GM20431 (cell line): ENCODE results near the gene INS.

Source experiments
- in situ Hi-C: fragments of 300-500 bp; cut with MseI, MboI; formaldehyde crosslinking; loops from one replicate; pipeline ENCODE4 v1.15.0; 2020; ENCODE audit warnings: low sequenced_read_pairs; ENCODE audit not compliant: unreplicated experiment

INS gene

DNA sequence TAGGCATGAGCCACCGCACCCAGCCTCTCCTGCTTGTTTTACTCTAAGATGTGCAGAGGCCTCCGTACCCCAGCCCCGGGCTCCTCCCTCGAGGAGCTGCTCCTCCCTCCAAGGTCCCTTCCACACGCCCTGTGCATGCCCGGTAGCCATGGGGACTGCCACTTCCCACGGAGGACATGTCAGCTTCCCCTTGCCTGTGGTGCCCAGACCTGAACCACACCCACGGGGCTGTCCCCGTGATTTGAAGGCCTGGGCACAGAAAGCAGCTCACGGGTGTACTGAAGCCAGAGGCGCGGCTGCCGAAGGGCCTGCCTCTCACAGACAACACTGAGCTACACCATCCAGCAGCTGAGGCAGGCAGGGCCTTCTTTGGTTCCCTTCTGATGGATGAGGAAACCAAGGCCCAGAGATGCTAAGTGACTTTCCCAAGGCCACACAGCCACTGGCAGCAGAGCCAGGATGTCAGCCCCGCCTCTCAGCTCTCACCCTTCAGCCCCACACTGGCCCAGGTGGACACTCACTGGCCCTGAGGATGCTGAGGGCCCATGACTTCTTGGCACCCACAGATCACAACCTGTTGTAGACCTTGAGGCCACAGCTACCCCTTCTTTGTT, 7.3 kb downstream of the INS start:
- in situ Hi-C loops, result loop anchor here (25.0 kb wide), 1 partner anchor 466 kb away; the partner anchor contains the start of gene KRTAP5-6

GRCh38 chr11:2151500-2152257, 9.3 kb downstream of the INS start:
- in situ Hi-C loops, result loop anchor here (25.0 kb wide), 1 partner anchor 464 kb away; the partner anchor contains the start of gene KRTAP5-6

DNA sequence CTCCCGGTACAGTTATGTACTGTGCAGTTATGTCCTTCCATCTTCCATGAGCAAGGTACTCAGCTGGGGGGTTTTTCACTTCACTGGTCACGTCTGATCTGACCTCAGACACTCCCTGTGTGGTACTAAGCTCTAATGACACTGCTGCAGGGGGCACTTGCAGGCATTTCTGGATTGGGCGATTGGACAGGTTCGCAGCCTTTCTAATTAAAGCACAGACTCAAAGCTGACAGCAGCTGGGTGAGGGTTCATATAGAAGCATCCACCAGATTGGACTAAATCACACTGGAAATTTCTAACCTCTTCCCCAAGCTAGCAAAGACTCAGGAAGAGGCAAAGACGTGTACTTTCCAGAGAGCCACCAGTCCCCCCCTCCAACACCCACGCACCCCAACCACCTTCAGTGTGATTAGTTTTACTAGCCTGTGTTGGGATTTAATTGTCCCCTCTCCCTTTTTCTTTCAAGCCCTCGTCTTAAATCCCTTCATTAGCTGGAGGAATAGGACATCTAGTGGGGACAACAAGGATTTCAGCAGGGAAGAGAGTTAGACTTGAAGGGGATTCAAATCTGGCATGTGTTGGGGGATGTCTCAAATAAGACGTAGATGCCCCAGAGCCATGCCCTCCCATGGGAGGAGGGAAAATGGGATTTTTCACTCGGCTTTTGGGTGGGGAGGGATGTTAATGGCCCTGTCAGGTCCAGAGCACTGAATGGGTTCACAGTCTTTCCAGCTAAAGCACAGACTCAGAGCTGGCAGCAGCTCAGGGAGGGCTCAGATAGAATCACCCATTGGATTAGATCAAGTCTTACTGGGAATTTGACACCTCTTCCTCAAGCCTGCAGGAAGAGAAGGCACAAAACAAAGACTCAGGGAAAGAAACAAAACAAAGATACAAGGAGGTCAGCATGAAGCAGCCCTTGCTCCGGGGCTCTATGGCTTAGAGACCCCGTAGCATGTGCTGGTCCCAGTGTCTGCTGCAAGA, 10.9 kb downstream of the INS start:
- in situ Hi-C loops, result loop anchor here (25.0 kb wide), 1 partner anchor 463 kb away; the partner anchor contains the start of gene KRTAP5-6

- in situ Hi-C loops, result no loop called here
Observed at GRCh38 chr11:2149460-2149859, 11.5 kb downstream of the INS start.

GRCh38 chr11:2148595-2148994, 12.4 kb downstream of the INS start:
- in situ Hi-C loops, result no loop called here

DNA sequence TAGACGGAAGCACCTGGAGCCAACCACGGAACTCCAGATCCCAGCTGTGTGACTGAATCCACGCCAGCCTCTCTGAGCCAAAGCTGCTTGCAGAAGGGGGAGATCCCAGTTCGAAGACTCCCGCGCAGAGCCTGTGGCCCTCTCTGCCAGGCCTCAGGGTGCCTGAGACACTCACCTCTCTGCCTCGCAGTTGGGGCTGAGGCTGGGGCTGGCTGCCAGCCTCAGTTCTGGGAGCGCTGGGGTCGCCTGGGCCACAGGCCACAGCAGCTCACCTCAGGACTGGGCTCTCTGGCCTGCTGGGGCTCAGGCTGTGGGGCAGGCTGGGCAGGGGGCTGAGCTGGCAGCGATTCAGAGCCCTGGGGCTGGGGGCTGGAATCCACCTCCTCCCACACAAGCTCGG, 13.6 kb downstream of the INS start:
- in situ Hi-C loops, result no loop called here

DNA sequence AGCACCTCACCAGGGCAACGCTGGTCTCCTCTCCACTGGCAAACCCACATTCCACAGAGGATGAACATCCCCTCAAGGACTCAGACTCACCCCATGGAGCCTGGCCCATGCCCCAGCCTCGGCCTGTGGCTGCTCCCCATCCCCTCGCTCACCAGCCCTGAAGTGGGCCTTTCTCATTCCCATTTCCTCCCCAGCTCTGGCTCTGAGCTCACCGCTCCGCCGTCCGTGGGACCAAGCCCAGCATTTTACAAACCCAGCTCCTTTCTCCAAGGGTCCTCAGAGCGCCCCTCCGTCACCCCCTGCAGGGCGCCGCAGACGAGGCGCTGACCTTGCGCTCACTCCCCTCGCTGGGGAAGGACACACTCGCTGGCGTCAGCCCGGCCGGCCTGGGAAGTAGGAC, 15.0 kb downstream of the INS start:
- in situ Hi-C loops, result no loop called here

- in situ Hi-C loops, result no loop called here
Observed at GRCh38 chr11:2144544-2145248, 16.3 kb downstream of the INS start.

DNA sequence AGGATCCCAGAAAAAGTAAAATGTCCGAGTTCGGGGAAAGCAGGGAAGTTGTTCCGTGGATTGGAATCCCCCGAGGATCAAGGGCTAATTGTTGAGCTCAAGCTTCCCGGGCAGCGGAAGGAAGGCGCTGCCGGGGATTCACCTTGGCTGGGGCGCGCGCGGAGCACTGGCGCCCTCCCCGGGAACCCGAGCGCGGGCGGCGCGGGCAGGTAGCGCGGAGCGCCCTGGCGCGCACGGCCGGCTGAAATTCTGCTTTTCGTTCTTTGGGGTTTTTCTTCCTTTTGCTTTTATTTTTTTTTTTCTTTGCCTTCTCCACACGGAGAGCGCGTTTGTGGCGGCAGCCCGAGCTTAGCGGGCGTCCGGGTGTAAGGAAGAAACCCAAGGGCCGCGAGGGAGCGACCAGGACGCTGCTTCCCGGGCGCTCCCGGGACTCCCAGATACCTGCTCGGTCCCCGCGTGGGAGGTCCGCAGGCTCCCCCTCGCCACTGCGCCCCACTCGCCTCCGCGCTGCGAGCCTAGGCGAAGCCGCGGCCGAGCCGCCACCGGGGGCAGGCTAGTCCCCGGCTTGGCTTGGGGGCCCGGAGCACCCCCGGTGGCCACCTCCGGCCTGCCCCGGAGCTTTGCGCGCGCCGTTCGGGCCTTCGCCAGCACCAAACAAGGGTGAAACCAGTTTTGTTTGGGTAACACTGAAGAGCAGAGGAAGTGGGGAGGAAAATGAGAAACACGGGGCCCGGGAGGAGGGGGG, 17.0 kb downstream of the INS start:
- in situ Hi-C loops, result no loop called here

- in situ Hi-C loops, result no loop called here
Observed at GRCh38 chr11:2143477-2143798, 17.6 kb downstream of the INS start.

DNA sequence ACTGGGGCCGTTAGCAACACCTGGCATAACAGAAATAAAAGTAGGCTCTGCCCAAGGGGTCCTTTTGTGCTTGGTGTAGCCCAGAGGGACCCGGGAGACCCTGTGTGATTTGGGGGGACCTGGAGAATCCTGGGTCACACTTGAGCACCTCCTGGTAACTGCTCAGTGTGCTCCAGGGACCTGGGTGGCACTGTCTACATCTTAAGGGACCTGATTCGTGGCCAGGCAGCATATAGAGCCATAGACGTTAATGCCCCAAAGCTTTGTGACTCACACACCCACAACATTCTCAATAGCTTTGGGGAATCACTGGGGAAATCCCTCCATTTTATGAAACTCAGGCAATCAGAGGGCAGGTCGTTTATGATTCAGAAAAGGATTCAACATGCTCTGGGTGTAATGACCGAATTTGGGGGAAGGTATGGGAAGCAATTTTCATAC, 18.2 kb downstream of the INS start:
- in situ Hi-C loops, result no loop called here

DNA sequence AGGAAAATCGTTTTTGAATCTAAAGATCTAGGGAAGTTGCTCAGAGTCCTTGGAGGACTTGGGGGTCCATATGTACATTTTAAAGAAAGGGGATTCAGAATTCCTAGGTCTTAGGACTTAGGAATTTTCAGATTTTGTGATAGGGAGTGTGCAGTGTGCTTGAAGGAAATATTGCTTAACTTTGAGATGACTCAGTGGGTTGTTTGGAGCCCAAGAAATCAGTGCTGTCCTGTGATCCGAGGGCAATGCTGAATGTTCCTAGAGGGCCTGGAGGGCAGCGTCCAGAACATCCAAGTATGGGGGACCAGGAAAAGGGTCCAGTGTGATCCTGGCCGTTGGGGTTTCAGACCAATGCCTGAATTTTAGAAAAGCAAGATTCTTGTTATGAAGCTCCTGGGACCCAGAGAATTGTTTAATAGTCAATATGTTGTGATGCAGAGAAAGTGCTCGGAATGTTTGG, 18.7 kb downstream of the INS start:
- in situ Hi-C loops, result no loop called here

GRCh38 chr11:2140411-2141400, 20.3 kb downstream of the INS start:
- in situ Hi-C loops, result no loop called here

DNA sequence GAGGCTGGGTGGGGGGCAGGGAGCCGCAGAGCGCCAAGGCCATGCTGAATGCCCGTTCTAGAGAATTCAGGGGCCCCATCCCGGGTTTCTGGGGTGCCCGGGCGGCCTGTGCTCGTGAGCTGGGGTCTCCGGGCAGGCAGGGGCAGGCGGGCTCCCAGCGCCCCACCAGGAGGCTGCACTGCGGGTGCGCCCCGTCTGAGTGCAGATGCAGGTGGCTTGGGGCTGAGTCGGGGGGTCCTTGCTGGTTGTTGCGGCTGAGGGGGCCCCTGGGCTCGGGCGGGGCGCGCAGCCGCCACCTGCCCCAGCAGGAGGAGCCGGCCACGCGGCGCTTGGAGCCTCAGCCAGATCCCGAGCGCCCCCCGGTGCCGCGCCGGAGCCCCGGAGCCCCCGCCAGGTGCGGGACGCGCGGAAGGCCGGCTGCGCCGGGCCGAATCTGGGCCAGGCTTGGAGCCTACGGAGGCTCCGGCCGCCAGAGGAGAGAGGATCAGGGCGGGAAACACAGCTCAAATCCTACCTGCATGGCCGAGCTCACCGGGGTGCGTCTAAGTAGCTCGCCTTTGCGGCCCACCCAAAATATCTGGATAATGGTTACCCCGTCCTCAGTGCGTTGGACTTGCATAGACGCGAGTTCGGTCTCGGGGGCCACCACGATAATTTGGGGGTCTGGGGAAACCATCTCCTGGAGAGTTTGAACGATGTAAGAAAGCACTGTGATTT, 21.2 kb downstream of the INS start:
- in situ Hi-C loops, result no loop called here

GRCh38 chr11:2139123-2139521, 21.9 kb downstream of the INS start, which contains the start of gene IGF2:
Gene IGF2 (minus strand): TSS chr11:2139389. CDS start chr11:2135523, 3,866 bp downstream.
- in situ Hi-C loops, result no loop called here

GRCh38 chr11:2138431-2139122, 22.4 kb downstream of the INS start:
- in situ Hi-C loops, result no loop called here

GRCh38 chr11:2138068-2138430, 23.0 kb downstream of the INS start:
- in situ Hi-C loops, result no loop called here
